Measurements from ENCODE around the gene STK24.
A peak's percentile ranks its signal among the peaks of the same experiment; 100 is the strongest.

Gene STK24

GRCh38 chr13:98527526-98527925 is 49.4 kb downstream of the STK24 start:
- Histone ChIP-seq H3K79me1 (ENCODE audit: low read depth, low read length) (peaks cover 24% of the 10 kb centered on the region), H2BK120ac (ENCODE audit: low read depth, low read length) (no peak overlapping the region), H2AK5ac (ENCODE audit: low read depth, low read length) (no peak overlapping the region), H3K9ac (ENCODE audit: low read depth, low read length, poor library complexity) (peak overlapping the region; percentile 1), H3K27me3 (ENCODE audit: control insufficient read depth in 3 of 3, insufficient read depth in 3 of 3, low read depth in 1 of 3, low read length in 3 of 3) (no peaks in the 10 kb centered on the region), H3K4ac (ENCODE audit: low read length) (no peak overlapping the region), H3K14ac (ENCODE audit: low read length) (peak overlapping the region; percentile 73), H2BK12ac (ENCODE audit: low read length) (no peak overlapping the region), H4K91ac (ENCODE audit: low read depth, low read length, poor library complexity) (no peak overlapping the region), H3K4me1 (ENCODE audit: control insufficient read depth in 2 of 2, insufficient read depth in 1 of 2, low read depth in 1 of 2, low read length in 2 of 2) (peaks cover 29 to 33% of the 10 kb centered on the region in 2 donors), H2AFZ (ENCODE audit: low read length) (no peak overlapping the region), H3K18ac (ENCODE audit: low read length) (peak overlapping the region; percentile 16), H2BK5ac (ENCODE audit: low read length) (no peak overlapping the region), H3K36me3 (replicated peaks in 1 of 2; ENCODE audit: control insufficient read depth in 2 of 2, insufficient read depth in 2 of 2, low read length in 2 of 2) (peaks cover 0 to 12% of the 10 kb centered on the region in 2 donors), H3K4me2 (ENCODE audit: insufficient read depth, low read length, poor library complexity, severe bottlenecking) (no peak overlapping the region), H3K4me3 (ENCODE audit: low read length in 2 of 2) (no peak overlapping the region), H3K27ac (replicated peaks; ENCODE audit: low read length) (no peak overlapping the region), H3K23ac (ENCODE audit: low read depth, low read length, poor library complexity) (no peak overlapping the region), H4K8ac (ENCODE audit: low read depth, low read length) (no peak overlapping the region), H3K9me3 (replicated peaks in 1 of 2; ENCODE audit: control insufficient read depth in 2 of 2, insufficient read depth in 1 of 2, low read depth in 1 of 2, low read length in 2 of 2) (peaks cover 0 to 3% of the 10 kb centered on the region in 2 donors), H2BK15ac (ENCODE audit: low read length) (no peak overlapping the region)
- no peak for DNase-seq (ENCODE audit: low spot score)
- no CpG with 5 or more reads among the region's 13 CpGs for WGBS, 2 donors (ENCODE audit: extremely low coverage in 2 of 2, insufficient read length in 2 of 2, insufficient replicate concordance in 1 of 2)

DNA sequence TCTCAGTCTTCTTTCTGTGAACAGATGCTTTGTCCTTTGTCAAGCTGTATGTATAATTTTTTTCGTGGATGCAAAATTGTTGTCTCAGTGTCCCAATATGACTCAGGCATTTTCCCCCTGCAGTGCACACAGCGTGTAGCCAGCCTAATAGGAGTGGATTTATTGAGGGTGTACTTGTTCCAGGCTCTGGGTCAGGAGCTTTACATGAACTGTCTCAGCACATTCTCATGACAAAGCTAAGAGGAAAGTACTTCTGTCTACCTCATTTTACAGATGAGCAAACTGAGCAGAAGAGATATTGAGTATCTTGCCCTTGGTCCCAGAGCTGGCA is 50.8 kb downstream of the STK24 start:
- H3K18ac ChIP-seq (ENCODE audit: low read length) = no peak overlapping the region
- no peak overlapping the region for H3K4me2 ChIP-seq (ENCODE audit: insufficient read depth, low read length, poor library complexity, severe bottlenecking)
- H3K4me1 ChIP-seq (ENCODE audit: control insufficient read depth in 2 of 2, insufficient read depth in 1 of 2, low read depth in 1 of 2, low read length in 2 of 2) = peaks cover 29 to 33% of the 10 kb centered on the region in 2 donors
- H3K27ac ChIP-seq (replicated peaks; ENCODE audit: low read length) = no peak overlapping the region
- no peak overlapping the region for H2BK120ac ChIP-seq (ENCODE audit: low read depth, low read length)
- no peak overlapping the region for H4K8ac ChIP-seq (ENCODE audit: low read depth, low read length)
- no CpG with 5 or more reads among the region's 2 CpGs for WGBS, 2 donors (ENCODE audit: extremely low coverage in 2 of 2, insufficient read length in 2 of 2, insufficient replicate concordance in 1 of 2)
- H3K9me3 ChIP-seq (replicated peaks in 1 of 2; ENCODE audit: control insufficient read depth in 2 of 2, insufficient read depth in 1 of 2, low read depth in 1 of 2, low read length in 2 of 2) = peaks cover 0 to 3% of the 10 kb centered on the region in 2 donors
- no peak overlapping the region for H3K23ac ChIP-seq (ENCODE audit: low read depth, low read length, poor library complexity)
- H2BK5ac ChIP-seq (ENCODE audit: low read length) = no peak overlapping the region
- H3K4ac ChIP-seq (ENCODE audit: low read length) = no peak overlapping the region
- no peak overlapping the region for H3K4me3 ChIP-seq (ENCODE audit: low read length in 2 of 2)
- H3K14ac ChIP-seq (ENCODE audit: low read length) = no peak overlapping the region
- H4K91ac ChIP-seq (ENCODE audit: low read depth, low read length, poor library complexity) = no peak overlapping the region
- H3K9ac ChIP-seq (ENCODE audit: low read depth, low read length, poor library complexity) = no peak overlapping the region
- H2AFZ ChIP-seq (ENCODE audit: low read length) = no peak overlapping the region
- H2BK12ac ChIP-seq (ENCODE audit: low read length) = no peak overlapping the region
- no peak overlapping the region for H2BK15ac ChIP-seq (ENCODE audit: low read length)
- peaks cover 0 to 12% of the 10 kb centered on the region in 2 donors for H3K36me3 ChIP-seq (replicated peaks in 1 of 2; ENCODE audit: control insufficient read depth in 2 of 2, insufficient read depth in 2 of 2, low read length in 2 of 2)
- H3K27me3 ChIP-seq (ENCODE audit: control insufficient read depth in 3 of 3, insufficient read depth in 3 of 3, low read depth in 1 of 3, low read length in 3 of 3) = no peaks in the 10 kb centered on the region
- peaks cover 21% of the 10 kb centered on the region for H3K79me1 ChIP-seq (ENCODE audit: low read depth, low read length)
- DNase-seq (ENCODE audit: low spot score) = no peak
- H2AK5ac ChIP-seq (ENCODE audit: low read depth, low read length) = no peak overlapping the region

DNA sequence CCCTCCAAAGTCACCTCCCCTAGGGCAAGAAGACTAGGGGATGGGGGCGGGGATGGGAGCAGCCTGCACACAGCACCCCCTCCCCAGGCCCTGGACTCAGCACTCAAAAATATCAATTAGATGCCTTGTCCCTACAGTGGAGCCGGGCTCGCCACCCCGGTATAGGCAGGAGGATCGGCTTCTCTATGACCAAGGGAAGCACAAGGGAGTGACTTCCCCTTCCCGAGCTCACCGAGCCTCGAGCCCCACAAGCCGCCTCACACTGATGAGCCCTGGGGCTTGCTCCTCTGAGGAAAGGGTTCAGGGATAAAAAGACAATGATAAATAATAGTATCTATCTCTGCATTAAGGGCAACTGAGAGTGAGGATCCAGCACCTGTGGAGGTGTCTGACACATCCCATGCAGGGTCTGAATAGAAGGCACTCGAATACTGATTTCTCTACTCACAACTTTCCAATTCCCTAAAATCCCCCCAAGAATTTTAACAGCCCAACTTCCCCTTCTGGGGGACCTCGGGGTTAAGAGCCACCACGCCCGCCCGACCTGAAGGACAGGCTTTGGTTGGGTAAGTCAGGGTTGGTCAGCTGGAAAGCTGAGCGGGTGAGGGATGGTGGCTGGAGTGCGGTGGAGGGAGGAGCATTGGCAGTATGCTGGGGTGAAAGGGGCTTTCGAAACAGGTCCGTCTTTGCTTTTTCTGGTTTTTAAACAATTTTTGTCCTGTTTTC is 51.3 kb downstream of the STK24 start:
- Histone ChIP-seq H3K4me1 (ENCODE audit: control insufficient read depth in 2 of 2, insufficient read depth in 1 of 2, low read depth in 1 of 2, low read length in 2 of 2) (peaks cover 30 to 36% of the 10 kb centered on the region in 2 donors), H3K27ac (replicated peaks; ENCODE audit: low read length) (no peak overlapping the region), H3K18ac (ENCODE audit: low read length) (peak overlapping the region; percentile 57), H2BK15ac (ENCODE audit: low read length) (no peak overlapping the region), H3K27me3 (ENCODE audit: control insufficient read depth in 3 of 3, insufficient read depth in 3 of 3, low read depth in 1 of 3, low read length in 3 of 3) (no peaks in the 10 kb centered on the region), H3K4me3 (ENCODE audit: low read length in 2 of 2) (no peak overlapping the region), H3K14ac (ENCODE audit: low read length) (no peak overlapping the region), H3K4me2 (ENCODE audit: insufficient read depth, low read length, poor library complexity, severe bottlenecking) (no peak overlapping the region), H3K9me3 (replicated peaks in 1 of 2; ENCODE audit: control insufficient read depth in 2 of 2, insufficient read depth in 1 of 2, low read depth in 1 of 2, low read length in 2 of 2) (peaks cover 0 to 2% of the 10 kb centered on the region in 2 donors), H2AFZ (ENCODE audit: low read length) (no peak overlapping the region), H3K4ac (ENCODE audit: low read length) (no peak overlapping the region), H3K79me1 (ENCODE audit: low read depth, low read length) (peaks cover 21% of the 10 kb centered on the region), H2AK5ac (ENCODE audit: low read depth, low read length) (no peak overlapping the region), H4K91ac (ENCODE audit: low read depth, low read length, poor library complexity) (no peak overlapping the region), H3K23ac (ENCODE audit: low read depth, low read length, poor library complexity) (no peak overlapping the region), H4K8ac (ENCODE audit: low read depth, low read length) (no peak overlapping the region), H2BK120ac (ENCODE audit: low read depth, low read length) (no peak overlapping the region), H3K9ac (ENCODE audit: low read depth, low read length, poor library complexity) (peak overlapping the region; percentile 22), H2BK5ac (ENCODE audit: low read length) (no peak overlapping the region), H2BK12ac (ENCODE audit: low read length) (no peak overlapping the region), H3K36me3 (replicated peaks in 1 of 2; ENCODE audit: control insufficient read depth in 2 of 2, insufficient read depth in 2 of 2, low read length in 2 of 2) (peaks cover 0 to 10% of the 10 kb centered on the region in 2 donors)
- no CpG with 5 or more reads among the region's 18 CpGs for WGBS, 2 donors (ENCODE audit: extremely low coverage in 2 of 2, insufficient read length in 2 of 2, insufficient replicate concordance in 1 of 2)
- no peak for DNase-seq (ENCODE audit: low spot score)

GRCh38 chr13:98524793-98525192 is 52.1 kb downstream of the STK24 start:
- Histone ChIP-seq H4K8ac (ENCODE audit: low read depth, low read length) (no peak overlapping the region), H3K18ac (ENCODE audit: low read length) (no peak overlapping the region), H3K4me3 (ENCODE audit: low read length in 2 of 2) (no peak overlapping the region), H3K4me1 (ENCODE audit: control insufficient read depth in 2 of 2, insufficient read depth in 1 of 2, low read depth in 1 of 2, low read length in 2 of 2) (peaks cover 33 to 36% of the 10 kb centered on the region in 2 donors), H2BK15ac (ENCODE audit: low read length) (no peak overlapping the region), H3K79me1 (ENCODE audit: low read depth, low read length) (peaks cover 26% of the 10 kb centered on the region), H2BK5ac (ENCODE audit: low read length) (no peak overlapping the region), H3K27me3 (ENCODE audit: control insufficient read depth in 3 of 3, insufficient read depth in 3 of 3, low read depth in 1 of 3, low read length in 3 of 3) (no peaks in the 10 kb centered on the region), H3K9ac (ENCODE audit: low read depth, low read length, poor library complexity) (no peak overlapping the region), H2BK120ac (ENCODE audit: low read depth, low read length) (no peak overlapping the region), H2AK5ac (ENCODE audit: low read depth, low read length) (no peak overlapping the region), H3K4ac (ENCODE audit: low read length) (no peak overlapping the region), H3K9me3 (replicated peaks in 1 of 2; ENCODE audit: control insufficient read depth in 2 of 2, insufficient read depth in 1 of 2, low read depth in 1 of 2, low read length in 2 of 2) (no peaks in the 10 kb centered on the region), H2AFZ (ENCODE audit: low read length) (no peak overlapping the region), H3K4me2 (ENCODE audit: insufficient read depth, low read length, poor library complexity, severe bottlenecking) (no peak overlapping the region), H2BK12ac (ENCODE audit: low read length) (no peak overlapping the region), H4K91ac (ENCODE audit: low read depth, low read length, poor library complexity) (no peak overlapping the region), H3K27ac (replicated peaks; ENCODE audit: low read length) (no peak overlapping the region), H3K14ac (ENCODE audit: low read length) (no peak overlapping the region), H3K23ac (ENCODE audit: low read depth, low read length, poor library complexity) (no peak overlapping the region), H3K36me3 (replicated peaks in 1 of 2; ENCODE audit: control insufficient read depth in 2 of 2, insufficient read depth in 2 of 2, low read length in 2 of 2) (peaks cover 0 to 6% of the 10 kb centered on the region in 2 donors)
- no peak for DNase-seq (ENCODE audit: low spot score)
- WGBS, 2 donors (ENCODE audit: extremely low coverage in 2 of 2, insufficient read length in 2 of 2, insufficient replicate concordance in 1 of 2) = no CpG with 5 or more reads among the region's 11 CpGs

Measured in neuronal stem cell (in vitro differentiated cells).